Epithelial cell of prostate (primary cell): Measurements from ENCODE around the gene R3HDML.
"Not testable (repeated sequence)": the region's sequence is repeated elsewhere in the genome, so short reads cannot be mapped to it uniquely, and the experiment has no call there.

Source experiments
- DNase-seq: peaks from one replicate; pipeline ENCODE4 v3.0.0-alpha.2; 2011; ENCODE audit warnings: low read depth, low spot score
- H3K27ac ChIP-seq: fragments of 450-650 bp; 2 replicates; pipeline ENCODE4 v1.5.1; 2017; ENCODE audit warnings: mild to moderate bottlenecking

Gene R3HDML

DNA sequence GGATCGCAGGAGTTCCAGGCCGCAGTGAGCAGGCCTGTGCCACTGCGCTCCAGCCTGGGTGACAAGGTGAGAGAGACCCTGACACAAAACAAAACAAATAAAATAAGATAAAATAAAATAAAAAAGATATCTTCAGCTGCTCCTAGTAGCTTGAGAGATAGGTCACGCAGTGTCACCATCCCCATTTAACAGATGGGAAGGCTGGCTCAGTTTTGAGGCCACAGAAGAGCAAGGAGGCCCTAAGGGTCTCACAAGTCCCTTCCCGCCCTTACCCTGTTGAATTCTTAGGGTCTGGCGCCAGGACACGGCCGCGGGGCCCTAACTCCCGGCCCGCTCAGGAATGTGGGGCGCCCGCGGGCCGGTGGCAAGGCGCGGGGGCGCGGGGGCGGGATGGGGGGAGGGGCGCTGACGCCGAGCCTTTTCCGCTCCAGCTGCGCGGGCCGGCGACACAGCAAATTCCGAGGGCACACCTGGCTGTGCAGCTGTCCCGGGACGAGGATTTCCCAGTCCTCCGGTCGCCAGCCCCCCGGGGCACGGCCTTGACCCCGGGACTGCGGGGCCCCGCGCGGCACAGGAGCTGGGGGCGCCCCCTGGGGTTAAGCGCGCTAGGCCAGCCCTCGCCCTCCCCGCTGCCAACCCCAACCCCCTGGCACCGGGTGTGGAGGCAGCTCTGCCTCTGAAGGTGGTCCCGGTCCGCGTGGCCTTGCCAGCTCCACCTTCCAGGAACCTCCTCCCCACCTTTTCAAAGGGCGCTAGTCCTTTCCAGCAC, 10.3 kb upstream of the R3HDML start:
- H3K27ac ChIP-seq, result no peak overlapping the region
- DNase-seq, result no peak

DNA sequence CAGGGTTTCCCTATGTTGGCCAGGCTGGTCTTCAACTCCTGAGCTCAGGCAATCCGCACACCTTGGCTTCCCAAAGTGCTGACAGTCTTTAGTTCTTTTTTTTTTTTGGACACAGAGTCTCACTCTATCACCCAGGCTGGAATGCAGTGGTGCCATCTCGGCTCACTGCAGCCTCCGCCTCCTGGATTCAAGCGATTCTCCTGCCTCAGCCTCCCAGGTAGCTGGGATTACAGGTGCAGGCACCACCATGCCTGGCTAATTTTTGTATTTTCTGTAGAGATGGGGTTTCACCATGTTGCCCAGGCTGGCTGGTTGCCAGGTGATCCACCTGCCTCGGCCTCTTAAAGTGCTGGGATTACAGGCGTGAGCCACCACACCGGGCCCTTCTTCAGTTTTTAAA, 9.1 kb upstream of the R3HDML start:
- DNase-seq, H3K27ac ChIP-seq: not testable (repeated sequence)

DNA sequence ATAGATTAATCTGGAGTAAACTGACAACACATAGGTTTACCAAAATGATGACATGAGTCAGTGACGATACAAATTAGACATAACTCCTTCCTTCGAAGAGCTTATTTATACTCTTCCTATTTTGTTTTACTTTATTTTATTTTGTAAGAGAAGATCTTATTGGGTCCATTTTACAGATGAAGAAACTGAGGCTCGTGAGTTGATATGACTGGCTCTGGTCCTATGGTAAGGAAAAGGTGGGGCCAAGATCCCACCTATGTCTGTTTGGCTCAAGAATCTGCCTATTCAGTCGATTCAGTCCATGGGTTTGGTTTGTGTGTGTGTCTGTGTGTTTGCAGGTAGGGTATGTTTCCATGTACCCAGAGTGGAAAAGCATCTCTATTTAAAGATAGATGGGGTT, 8.4 kb upstream of the R3HDML start:
- no peak for DNase-seq
- no peak overlapping the region for H3K27ac ChIP-seq

DNA sequence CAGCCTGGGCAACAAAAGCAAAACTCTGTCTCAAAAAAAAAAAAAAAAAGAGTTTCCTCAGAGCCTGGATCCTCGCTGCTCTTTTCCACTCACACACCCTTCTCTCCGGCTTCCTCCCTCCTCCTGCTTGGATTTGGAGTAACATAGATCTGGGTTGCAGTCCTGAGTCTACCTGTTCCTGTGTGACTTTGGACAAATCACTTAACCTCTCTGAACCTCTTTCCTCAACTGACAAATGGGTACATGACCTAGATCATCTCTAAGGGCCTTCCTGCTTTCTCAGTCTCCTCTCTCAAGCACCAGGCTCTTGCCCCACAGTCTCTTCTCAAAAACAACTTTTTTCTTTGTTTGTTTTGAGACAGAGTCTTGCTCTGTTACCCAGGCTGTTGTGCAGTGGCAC, 5.6 kb upstream of the R3HDML start:
- no peak for DNase-seq
- no peak overlapping the region for H3K27ac ChIP-seq

DNA sequence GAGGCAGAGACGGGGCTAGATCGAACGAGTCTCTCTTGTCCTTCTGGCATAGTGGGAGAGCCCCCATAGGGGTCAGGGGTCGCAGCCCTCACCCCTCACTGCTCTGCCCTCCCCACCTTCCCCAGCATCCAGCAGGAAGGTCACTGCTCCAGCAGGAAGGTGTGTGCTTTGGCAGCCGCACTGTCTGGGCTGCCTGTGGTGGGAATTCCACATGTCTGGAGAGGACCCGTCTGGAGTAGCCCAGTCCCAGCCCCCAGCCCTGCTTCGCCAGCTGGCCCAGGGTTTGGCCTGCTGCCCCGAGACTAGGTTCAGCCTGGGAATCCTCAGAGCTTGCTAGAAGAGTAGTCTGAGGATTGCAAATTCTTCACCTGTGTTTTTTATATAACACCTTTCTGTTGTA, 2.5 kb upstream of the R3HDML start:
- no peak for DNase-seq
- no peak overlapping the region for H3K27ac ChIP-seq

DNA sequence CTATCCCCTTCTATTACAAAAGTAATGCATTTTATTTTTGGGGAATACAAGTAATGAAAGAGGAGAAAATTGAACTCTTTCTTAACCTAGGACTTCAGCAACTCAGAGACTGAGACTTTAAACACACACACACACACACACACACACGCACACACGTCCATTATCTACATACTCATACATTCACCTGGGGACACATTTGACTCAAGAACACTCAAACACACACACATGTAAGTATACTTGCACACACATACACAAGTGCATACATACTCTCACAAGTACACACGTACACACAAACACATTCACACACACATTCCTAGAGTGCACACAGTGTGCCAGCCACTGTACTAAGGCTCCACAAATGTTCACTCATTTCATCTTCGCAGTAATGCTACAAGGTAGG, 2.1 kb upstream of the R3HDML start:
- no peak overlapping the region for H3K27ac ChIP-seq
- DNase-seq, result no peak

DNA sequence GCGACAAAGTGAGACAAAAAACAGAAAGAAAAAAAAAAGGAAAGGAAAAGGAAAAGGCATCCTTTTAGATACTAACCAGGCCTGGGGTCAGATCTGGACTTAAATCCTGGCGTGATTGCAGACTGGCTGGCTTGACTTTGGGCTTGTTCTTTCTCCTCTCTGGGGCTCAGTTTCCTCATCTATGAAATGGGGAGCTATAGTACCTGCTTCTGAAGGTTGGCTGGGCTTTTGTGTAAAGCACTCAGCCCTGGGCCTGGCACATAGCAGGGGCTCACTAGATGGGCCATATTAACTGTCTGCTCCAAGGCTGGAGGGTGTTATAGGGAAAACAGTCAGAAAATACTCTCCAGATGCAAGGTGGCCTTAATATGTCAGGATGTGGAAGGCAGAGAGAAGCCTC, 1.2 kb upstream of the R3HDML start:
- H3K27ac ChIP-seq, result no peak overlapping the region
- no peak for DNase-seq

DNA sequence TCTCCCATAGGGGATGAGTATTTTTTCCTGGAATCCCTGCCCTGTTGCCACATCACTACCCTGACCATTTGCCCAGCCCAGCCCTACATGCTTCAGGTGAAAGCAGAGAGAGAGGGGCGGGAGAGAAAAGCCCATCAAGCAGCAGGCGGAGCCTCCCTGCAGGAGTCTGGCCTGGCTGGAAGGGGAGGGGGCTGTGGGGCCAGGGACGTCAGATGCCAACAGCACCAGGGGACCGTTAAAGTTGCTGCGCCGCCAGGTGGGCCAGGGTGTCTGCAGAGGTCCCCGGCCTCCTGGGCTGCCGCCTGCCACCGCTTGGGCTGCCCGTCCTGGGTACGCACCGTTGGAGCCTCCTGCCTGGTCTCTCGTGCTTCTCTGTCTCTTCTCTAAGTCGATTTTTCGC, 757 bp upstream of the R3HDML start:
- no peak overlapping the region for H3K27ac ChIP-seq
- no peak for DNase-seq

DNA sequence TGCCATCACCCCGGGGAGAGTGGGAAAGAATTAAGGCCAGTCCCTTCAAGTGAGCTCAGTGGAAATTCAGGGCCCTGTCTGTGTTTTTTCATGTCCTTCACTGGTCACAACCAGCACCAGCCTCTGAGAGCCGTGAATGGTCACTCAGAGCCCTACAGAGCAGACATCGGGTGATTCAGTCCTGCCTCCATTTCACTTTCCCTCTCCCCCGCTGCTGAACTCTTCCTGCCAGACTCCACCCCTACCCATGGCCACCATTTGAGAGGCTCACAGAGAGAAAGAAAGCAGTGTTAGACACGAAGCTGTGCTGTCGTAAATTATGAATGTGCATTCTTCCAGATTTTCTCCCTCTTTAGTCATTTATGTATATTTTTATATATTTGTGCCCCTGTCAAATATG, 5.4 kb downstream of the R3HDML start:
- no peak for DNase-seq
- no peak overlapping the region for H3K27ac ChIP-seq

DNA sequence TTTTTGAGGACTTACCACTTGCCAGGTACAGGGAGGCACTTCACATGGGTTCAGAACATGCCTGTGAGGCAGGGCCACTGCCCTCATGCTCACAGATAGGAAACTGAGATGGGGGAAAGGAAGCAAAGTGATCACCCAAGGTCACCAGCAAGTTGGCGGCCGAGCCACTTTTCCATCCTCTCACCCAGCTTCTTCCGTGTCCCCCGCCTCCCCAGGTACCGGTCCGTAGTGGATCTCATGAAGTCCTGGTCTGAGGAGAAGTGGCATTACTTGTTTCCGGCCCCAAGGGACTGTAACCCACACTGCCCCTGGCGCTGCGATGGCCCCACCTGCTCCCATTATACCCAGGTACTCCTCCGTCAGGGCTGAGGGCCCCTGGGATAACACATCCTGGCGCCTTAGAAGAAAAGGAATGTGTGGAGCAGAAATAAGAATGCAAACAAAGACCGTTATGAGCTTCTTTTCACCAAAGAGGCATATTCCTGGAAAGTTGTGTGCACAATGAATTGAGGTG, 6.4 kb downstream of the R3HDML start:
- DNase-seq, result no peak
- no peak overlapping the region for H3K27ac ChIP-seq

DNA sequence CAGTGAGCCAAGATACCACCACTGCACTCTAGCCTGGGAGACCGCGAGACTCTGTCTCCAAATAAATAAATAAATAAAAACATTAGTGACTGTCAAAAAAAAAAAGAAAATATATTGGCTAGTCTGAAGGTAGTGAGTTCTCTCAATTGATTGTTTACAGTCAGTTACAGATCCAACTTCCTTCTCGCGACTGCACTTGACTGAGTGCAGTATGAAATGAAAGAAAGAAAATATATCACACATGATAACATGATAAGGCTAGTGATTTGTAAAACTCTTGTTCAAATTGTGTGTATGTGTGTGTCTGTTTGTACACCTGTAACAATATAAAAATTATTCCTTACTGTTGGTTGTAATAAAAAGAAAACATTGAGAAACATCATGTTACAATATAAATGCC, 7.9 kb downstream of the R3HDML start:
- no peak for DNase-seq
- H3K27ac ChIP-seq, result no peak overlapping the region

DNA sequence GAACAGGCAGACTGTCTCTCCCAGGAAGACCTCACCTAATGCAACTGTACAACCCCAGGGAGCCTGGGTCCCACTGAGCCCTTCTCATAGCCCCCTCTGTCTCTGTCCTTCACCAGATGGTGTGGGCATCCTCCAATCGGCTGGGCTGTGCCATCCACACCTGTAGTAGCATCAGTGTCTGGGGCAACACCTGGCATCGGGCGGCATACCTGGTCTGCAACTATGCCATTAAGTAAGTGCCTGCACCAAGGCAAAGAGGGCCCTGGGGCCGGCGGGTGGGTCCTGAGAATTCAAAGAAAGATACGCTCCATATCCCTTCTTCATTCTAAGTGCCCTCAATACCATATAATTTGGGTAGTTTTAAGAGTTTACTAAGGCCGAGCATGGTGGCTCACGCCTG, 8.3 kb downstream of the R3HDML start:
- no peak for DNase-seq
- no peak overlapping the region for H3K27ac ChIP-seq

DNA sequence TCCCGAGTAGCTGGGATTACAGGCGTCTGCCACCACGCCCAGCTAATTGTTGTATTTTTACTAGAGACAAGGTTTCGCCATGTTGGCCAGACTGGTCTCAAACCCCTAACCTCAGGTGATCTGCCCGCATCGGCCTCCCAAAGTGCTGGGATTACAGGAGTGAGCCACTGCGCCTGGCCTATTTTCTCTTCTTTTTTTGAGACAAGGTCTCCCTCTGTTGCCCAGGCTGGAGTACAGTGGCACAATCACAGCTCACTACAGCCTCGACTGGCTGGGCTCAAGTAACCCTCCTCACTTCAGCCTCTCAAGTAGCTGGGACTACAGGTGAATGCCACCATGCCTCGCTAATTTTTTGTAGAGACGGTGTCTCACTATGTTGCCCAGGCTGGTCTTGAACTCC, 9.1 kb downstream of the R3HDML start:
- not testable (repeated sequence) for H3K27ac ChIP-seq, DNase-seq

DNA sequence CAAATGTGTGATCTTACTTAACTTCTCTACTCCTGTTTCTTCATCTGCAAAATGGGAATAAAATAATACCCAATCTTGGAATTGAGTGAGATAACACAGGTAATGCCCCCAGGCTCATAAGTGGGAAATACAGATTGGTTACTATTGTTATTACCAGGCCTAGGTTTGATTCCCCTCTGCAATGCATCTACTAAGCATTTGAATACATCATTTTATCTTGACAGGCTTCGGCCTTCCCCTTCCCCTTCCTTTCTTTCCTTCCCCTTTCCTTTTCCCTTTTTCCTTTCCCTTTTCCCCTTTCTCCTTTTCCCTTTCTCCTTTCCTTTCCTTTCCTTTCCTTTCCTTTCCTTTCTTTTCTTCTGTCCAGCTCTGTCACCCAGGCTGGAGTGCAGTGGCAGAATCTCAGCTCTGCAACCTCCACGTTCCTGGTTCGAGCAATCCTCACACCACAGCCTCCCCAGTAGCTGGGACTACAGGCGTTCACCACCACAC, 11.4 kb downstream of the R3HDML start:
- DNase-seq, result no peak
- H3K27ac ChIP-seq, result no peak overlapping the region

DNA sequence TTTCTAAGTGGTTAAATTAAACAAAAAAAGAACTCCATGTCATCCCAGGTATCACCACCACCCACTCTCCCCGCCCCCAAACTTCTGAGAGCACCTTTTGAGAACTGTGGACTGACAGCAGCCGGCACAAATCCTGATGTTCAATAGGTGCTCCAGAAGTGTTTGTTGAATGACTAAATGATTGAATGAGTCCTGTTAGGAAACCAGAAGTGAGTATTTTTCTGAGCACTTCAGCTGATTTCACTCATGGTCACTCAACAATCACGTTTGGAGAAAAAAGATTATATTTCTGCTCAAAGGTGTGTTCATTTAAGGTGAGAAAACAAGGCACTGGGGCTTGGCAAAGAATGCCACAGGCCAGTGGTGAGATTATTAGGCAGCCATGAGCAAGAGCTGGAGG, 12.5 kb downstream of the R3HDML start:
- H3K27ac ChIP-seq, result no peak overlapping the region
- no peak for DNase-seq

DNA sequence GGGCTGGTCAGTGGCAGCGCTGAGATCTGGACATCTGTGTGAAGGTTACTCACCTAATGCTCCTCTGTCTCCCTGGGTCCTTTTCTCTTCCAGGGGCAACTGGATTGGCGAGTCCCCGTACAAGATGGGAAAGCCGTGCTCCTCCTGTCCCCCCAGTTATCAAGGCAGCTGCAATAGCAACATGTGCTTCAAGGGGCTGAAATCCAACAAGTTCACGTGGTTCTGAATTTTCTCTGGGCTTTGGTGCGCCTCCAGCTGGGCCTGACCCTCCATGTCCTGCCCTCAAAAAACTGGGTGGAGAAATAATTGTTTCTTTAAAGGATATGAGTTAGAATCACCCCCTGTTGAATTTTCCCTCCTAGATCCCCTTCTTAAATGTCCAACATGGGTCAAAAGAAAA, 13.7 kb downstream of the R3HDML start:
- DNase-seq, result no peak
- H3K27ac ChIP-seq, result no peak overlapping the region

DNA sequence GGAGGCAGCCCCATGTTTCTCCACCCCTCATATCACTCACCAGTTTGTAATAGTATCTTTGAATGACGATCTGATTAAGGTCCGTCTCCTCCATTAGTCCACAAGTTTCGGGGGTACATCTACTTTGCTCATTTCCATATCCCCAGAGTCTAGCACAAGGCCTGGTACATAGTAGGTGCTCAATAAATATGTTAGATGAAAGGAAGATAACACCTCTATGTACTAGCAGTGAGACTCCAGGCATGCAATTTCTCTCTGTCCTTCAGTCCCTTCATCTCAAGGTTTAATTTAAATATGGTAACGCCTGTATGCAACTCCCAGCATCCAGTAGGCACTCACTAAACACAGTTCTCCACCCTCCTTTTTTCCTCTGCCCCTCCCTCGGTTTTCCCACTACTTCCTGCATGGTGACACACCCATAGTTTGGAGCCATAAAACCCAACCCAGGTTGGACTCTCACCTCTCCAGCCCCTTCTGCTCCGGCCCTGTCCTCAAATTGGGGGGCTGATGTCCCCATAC, 18.2 kb downstream of the R3HDML start:
- DNase-seq, result no peak
- no peak overlapping the region for H3K27ac ChIP-seq

DNA sequence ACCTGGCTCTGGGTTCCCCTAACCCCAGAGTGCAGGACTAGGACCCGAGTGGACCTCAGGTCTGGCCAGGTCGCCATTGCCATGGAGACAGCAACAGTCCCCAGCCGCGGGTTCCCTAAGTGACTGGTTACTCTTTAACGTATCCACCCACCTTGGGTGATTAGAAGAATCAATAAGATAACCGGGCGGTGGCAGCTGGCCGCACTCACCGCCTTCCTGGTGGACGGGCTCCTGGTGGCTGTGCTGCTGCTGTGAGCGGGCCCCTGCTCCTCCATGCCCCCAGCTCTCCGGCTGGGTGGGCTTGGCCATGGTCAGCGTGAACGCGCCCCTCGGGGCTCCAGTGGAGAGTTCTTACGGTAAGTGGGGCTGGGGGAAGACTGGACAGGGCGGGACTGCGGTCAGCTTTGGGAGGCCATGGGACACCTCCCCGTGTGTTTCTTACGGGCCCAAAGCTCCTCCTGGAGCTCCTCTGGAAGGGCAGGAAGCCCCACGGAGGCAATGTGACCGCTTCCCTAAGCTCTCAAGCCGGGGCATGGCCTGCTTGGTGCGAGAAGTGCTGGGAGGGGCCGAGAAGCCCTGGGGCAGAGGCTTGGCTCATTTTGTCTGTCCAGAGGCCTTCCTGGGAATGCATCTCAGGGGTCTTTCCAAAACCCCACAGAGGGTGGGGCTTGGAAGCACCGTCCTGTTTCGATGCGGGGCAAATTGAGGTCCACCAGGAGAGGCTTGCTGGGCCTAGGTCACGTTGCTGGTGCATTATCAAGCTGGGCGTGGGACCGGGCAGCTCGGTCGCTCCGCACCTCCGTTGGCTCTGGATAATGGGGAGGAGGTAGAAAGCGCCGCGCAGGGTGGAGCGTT, 18.9 kb downstream of the R3HDML start, which contains the start of gene HNF4A:
HNF4A (plus strand) TSS at position 202 of the 855 bp plus-strand sequence; CDS start at position 308, 106 bp downstream.
- H3K27ac ChIP-seq, result no peak within 1 kb of the TSS
- no peak for DNase-seq

DNA sequence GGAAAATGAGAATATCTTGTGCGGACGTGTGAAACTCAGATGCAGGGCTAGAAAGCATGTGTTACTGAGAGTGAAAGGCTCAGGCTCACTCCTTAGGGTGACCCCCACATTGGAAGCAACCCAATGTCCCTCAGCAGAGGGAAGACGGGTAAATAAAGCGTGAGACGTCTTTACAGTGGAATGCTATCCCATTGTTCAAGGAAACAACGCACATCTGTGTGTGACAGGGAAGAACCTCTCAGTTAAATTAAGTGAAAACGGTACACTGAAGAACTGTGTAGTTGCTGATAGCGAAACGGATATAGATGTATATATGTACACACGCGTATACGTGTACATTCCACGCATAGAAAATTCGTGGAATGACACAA, 19.5 kb downstream of the R3HDML start:
- H3K27ac ChIP-seq, result no peak overlapping the region

DNA sequence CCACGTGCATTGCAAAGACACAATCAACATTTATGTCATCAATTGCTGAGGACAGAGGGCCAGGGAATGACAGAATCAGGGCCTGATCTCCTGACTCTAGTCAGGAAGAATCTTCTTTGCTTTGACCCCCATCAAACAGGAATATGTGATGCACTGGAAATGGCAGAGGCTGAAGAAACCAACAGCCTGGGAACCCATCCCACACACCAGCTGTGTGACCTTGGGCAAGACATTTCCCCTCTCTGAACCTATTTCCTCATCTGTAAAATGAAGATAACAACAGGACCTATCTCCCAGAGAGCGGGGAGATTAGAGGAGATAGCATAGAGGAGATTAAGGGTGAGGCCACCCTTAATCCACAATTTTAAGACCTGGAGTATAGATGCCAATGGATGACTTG, 20.2 kb downstream of the R3HDML start:
- no peak for DNase-seq
- H3K27ac ChIP-seq, result no peak overlapping the region

More for the DNA sequence above, 19.5 kb downstream of the R3HDML start:
- no peak for DNase-seq

DNA sequence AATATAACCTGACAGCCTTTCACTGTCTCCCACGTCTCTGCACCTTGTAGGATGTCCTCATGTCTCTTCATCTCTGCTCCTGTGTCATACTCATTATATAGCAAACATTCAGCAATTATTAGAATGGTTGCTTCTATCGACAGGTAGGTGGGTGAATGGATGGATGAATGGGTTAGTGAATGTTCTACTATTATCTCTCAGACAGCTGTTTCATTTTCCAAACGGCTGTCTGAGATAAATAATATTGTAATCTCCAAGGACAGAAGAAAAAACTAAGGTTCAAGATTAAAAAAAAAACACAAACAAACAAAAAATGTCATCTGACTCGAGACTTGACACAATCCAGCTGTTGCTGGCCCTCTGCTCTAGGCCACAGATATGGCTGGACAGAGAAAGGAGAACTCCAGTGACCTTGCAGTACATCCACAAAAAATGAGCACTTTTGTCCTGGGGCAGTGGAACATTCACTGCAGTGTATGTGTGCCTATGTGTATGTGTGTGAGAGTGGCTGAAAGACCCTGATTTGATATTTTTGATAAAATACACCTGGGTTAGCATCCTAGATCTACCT, 20.8 kb downstream of the R3HDML start:
- DNase-seq, result no peak
- H3K27ac ChIP-seq, result no peak overlapping the region
